PC-3 (cell line): Measurements from ENCODE around the gene MCAT. TPM values are rescaled to one million over a fixed set of nuclear protein-coding genes. Genes with fewer than 3 reads are reported as not detected.

Experiments used
- ATAC-seq: fragments of 200-7000 bp; cut with Tn5 transposase; 2 replicates; pipeline ENCODE4 v1.9.1; 2020; ENCODE audit warnings: mild to moderate bottlenecking, moderate library complexity
- BruUV-seq: library from RNA; stranded (reverse); fragments of 400-500 nt; replicated peaks from 2 replicates; lab custom pipeline; 2021; lab: Mats Ljungman, UMichigan
- CTCF ChIA-PET: fragments of 300-600 bp; sonication (Branson Sonifier 250); formaldehyde crosslinking; loops from one replicate; lab custom pipeline; 2022; ENCODE audit warnings: antibody characterized with exemption; lab: Charles Lee
- POLR2A ChIA-PET: fragments of 300-600 bp; sonication (Branson Sonifier 250); formaldehyde crosslinking; loops from one replicate; lab custom pipeline; 2022; ENCODE audit warnings: antibody characterized with exemption; ENCODE audit not compliant: unreplicated experiment; lab: Charles Lee
- DNase-seq: peaks from one replicate; pipeline ENCODE4 v3.0.0-alpha.2; 2015
- H2AFZ ChIP-seq: fragments of 300-600 bp; sonication (generic); 2 replicates; pipeline ENCODE4 v1.6.0; 2016; ENCODE audit warnings: antibody characterized with exemption, low read length
- H3F3A ChIP-seq: fragments of 300-600 bp; sonication (generic); one replicate; pipeline ENCODE4 v1.6.0; 2017; ENCODE audit warnings: antibody characterized with exemption, low read length, control low read depth, mild to moderate bottlenecking; ENCODE audit not compliant: unreplicated experiment
- H3K27ac ChIP-seq: fragments of 300-600 bp; sonication (generic); 2 replicates; pipeline ENCODE4 v1.5.1; 2016; ENCODE audit warnings: mild to moderate bottlenecking, low read length
- H3K27me3 ChIP-seq: fragments of 300-600 bp; sonication (generic); 2 replicates; pipeline ENCODE4 v1.6.1; 2016; ENCODE audit warnings: low read length, mixed read lengths
- H3K36me3 ChIP-seq: fragments of 300-600 bp; sonication (generic); 2 replicates; pipeline ENCODE4 v1.6.1; 2016; ENCODE audit warnings: low read depth, mixed run types, low read length, mixed read lengths
- H3K4me1 ChIP-seq: fragments of 300-600 bp; sonication (generic); 2 replicates; pipeline ENCODE4 v1.5.1; 2016; ENCODE audit warnings: low read length; ENCODE audit not compliant: insufficient read depth
- H3K4me2 ChIP-seq: fragments of 300-600 bp; sonication (generic); 2 replicates; pipeline ENCODE4 v1.6.0; 2016; ENCODE audit warnings: low read length
- H3K4me3 ChIP-seq: fragments of 300-600 bp; sonication (generic); 2 replicates; pipeline ENCODE4 v1.5.1; 2016; ENCODE audit warnings: mild to moderate bottlenecking, low read length, mixed read lengths
- H3K79me2 ChIP-seq: fragments of 300-600 bp; sonication (generic); 2 replicates; pipeline ENCODE4 v1.6.1; 2017; ENCODE audit warnings: low read length, mixed read lengths
- H3K9ac ChIP-seq: fragments of 300-600 bp; sonication (generic); 2 replicates; pipeline ENCODE4 v1.6.0; 2016; ENCODE audit warnings: mild to moderate bottlenecking, low read length
- H3K9me2 ChIP-seq: fragments of 300-600 bp; sonication (generic); replicated peaks from 2 replicates; pipeline ENCODE4 v1.6.1; 2016; ENCODE audit warnings: mixed run types, low read length, mixed read lengths
- H3K9me3 ChIP-seq: fragments of 300-600 bp; sonication (generic); 2 replicates; pipeline ENCODE4 v1.6.1; 2016; ENCODE audit warnings: low read length, mixed read lengths
- H4K20me1 ChIP-seq: fragments of 300-600 bp; sonication (generic); 2 replicates; pipeline ENCODE4 v1.6.1; 2016; ENCODE audit warnings: low read length, mixed read lengths
- EZH2 ChIP-seq: fragments of 300-600 bp; sonication (generic); IDR thresholded peaks from one replicate; pipeline ENCODE4 v1.6.1; 2017; ENCODE audit warnings: antibody characterized with exemption, mild to moderate bottlenecking, low read length; ENCODE audit not compliant: unreplicated experiment
- EZH2phosphoT487 ChIP-seq: fragments of 300-600 bp; sonication (generic); IDR thresholded peaks from 2 replicates; pipeline ENCODE4 v1.6.1; 2018; ENCODE audit warnings: mild to moderate bottlenecking, antibody characterized with exemption, low read length, borderline replicate concordance
- intact Hi-C: fragments of 100-400 bp; cut with micrococcal nuclease; formaldehyde crosslinking; loops from 2 replicates; pipeline ENCODE4 v1.9.0; 2023
- total RNA-seq: library from RNA; depleted of rRNA; stranded (reverse); fragments of >200 nt; gene quantifications from 2 replicates; pipeline ENCODE4 v1.2.3, GENCODE V29; 2014
- TF ChIP-seq, protein P1 (sequence below): fragments of 300-600 bp; sonication (generic); conservative IDR thresholded peaks from 2 replicates; pipeline ENCODE4 v1.5.1; 2017; ENCODE audit warnings: antibody characterized with exemption, low read depth, mild to moderate bottlenecking, low read length

The MCAT gene
- total RNA-seq, 1 experiment from 2014 or later = 29.2 TPM

- ChIA-PET CTCF (interaction anchor here (0.5 kb wide), 1 partner anchor 137 kb away, joined by 4 read pairs; the partner anchor contains the start of gene PACSIN2), POLR2A (interaction anchor here (0.6 to 0.7 kb wide), 2 partner anchors 538 to 657 kb away, joined by 14 to 20 read pairs; no protein-coding TSS in a partner anchor)
- Histone ChIP-seq H4K20me1 (no peaks in the 10 kb centered on the region; the same call in 1 of the 2 replicates), H3K4me1 (peaks cover 13% of the 10 kb centered on the region; the same call in 1 of the 2 replicates), H3K36me3 (no peaks in the 10 kb centered on the region), H3K4me2 (peak within 1 kb of the TSS; percentile 86), H3F3A (no peaks in the 10 kb centered on the region), H3K27me3 (no peaks in the 10 kb centered on the region), H3K9me3 (no peaks in the 10 kb centered on the region), H2AFZ (peak within 1 kb of the TSS; percentile 82), H3K4me3 (peak within 1 kb of the TSS; percentile 70), H3K27ac (peak within 1 kb of the TSS; percentile 73), H3K9me2 (no peaks in the 10 kb centered on the region), H3K9ac (peak within 1 kb of the TSS; percentile 89), H3K79me2 (peaks cover 48% of the 10 kb centered on the region)
- intact Hi-C loops = no loop called here
- DNase-seq (peak; percentile 39), ATAC-seq (peak; percentile 64)
- TF ChIP-seq EZH2 (no peak), EZH2phosphoT487 (no peak)
- TF ChIP-seq, protein P1, sequence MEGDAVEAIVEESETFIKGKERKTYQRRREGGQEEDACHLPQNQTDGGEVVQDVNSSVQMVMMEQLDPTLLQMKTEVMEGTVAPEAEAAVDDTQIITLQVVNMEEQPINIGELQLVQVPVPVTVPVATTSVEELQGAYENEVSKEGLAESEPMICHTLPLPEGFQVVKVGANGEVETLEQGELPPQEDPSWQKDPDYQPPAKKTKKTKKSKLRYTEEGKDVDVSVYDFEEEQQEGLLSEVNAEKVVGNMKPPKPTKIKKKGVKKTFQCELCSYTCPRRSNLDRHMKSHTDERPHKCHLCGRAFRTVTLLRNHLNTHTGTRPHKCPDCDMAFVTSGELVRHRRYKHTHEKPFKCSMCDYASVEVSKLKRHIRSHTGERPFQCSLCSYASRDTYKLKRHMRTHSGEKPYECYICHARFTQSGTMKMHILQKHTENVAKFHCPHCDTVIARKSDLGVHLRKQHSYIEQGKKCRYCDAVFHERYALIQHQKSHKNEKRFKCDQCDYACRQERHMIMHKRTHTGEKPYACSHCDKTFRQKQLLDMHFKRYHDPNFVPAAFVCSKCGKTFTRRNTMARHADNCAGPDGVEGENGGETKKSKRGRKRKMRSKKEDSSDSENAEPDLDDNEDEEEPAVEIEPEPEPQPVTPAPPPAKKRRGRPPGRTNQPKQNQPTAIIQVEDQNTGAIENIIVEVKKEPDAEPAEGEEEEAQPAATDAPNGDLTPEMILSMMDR = no peak
- BruUV-seq = TSS peak; percentile 51
These were observed 8.2 kb upstream of the MCAT start, which contains the start of gene TSPO for GRCh38 chr22:43151251-43152002. Gene TSPO, plus strand, starts transcription at chr22:43151559. Its CDS starts 7,680 bp downstream, at chr22:43159239.

DNA sequence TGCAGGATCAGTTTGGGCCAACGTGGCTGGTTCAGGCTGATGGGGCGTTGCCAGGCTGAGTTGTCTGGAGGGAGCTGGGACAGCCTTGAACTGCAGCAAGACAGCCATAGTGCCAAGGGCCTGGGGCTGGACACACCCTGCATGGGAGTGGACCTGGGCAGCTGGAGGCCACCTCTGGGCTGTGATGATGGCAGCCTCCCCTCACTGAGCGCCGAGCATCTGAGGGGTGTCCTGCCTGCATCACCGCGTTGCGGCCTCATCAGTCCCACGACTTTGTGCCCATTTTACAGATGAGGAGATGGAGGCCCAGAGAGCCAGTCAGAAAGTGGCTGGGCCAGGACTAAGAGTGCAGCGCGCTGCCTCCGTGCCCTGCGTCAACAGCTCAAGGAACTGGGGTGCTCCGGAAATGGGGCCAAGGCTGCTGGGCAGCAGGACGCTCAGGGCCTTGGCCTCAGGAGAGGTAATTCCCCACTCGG is 7.6 kb upstream of the MCAT start:
- Histone ChIP-seq H2AFZ (peak overlapping the region; percentile 82), H3K36me3 (no peaks in the 10 kb centered on the region), H3K9ac (peak overlapping the region; percentile 89; the same call in 1 of the 2 replicates), H4K20me1 (no peaks in the 10 kb centered on the region; the same call in 1 of the 2 replicates), H3K4me3 (peak overlapping the region; percentile 70), H3K4me2 (peak overlapping the region; percentile 86), H3K9me2 (no peaks in the 10 kb centered on the region), H3K4me1 (peaks cover 13% of the 10 kb centered on the region; the same call in 1 of the 2 replicates), H3K79me2 (peaks cover 43% of the 10 kb centered on the region), H3K9me3 (no peaks in the 10 kb centered on the region), H3F3A (no peaks in the 10 kb centered on the region), H3K27me3 (no peaks in the 10 kb centered on the region), H3K27ac (no peak overlapping the region)
- DNase-seq (no peak), ATAC-seq (no peak)
- TF ChIP-seq EZH2phosphoT487 (no peak), EZH2 (no peak)
- TF ChIP-seq, protein P1 = no peak
- intact Hi-C loops = no loop called here
- ChIA-PET CTCF (interaction anchor here (0.5 kb wide), 1 partner anchor 136 kb away, joined by 4 read pairs; the partner anchor contains the start of gene PACSIN2), POLR2A (interaction anchor here (0.6 to 0.7 kb wide), 2 partner anchors 537 to 656 kb away, joined by 14 to 20 read pairs; no protein-coding TSS in a partner anchor)
- TSS peak; percentile 49 for BruUV-seq
